Esophagus mucosa (tissue), 1 donor: ENCODE measurements around the gene SLC39A6. TPM values are rescaled to one million over a fixed set of nuclear protein-coding genes. Genes with fewer than 3 reads are reported as not detected.
A peak's percentile ranks its signal among the peaks of the same experiment; 100 is the strongest.
"Not testable (repeated sequence)": the region's sequence is repeated elsewhere in the genome, so short reads cannot be mapped to it uniquely, and the experiment has no call there.

ENCODE experiments used
- ATAC-seq: fragments of 200-7000 bp; cut with Tn5 transposase; one replicate; pipeline ENCODE4 v1.9.1; 2020
- total RNA-seq: library from RNA; stranded (reverse); gene quantifications from one replicate; pipeline ENCODE4 v1.2.4, GENCODE V29; 2023
- donor health status: DM: yes; HTN: yes; CAD: no.

SLC39A6 gene, protein sequence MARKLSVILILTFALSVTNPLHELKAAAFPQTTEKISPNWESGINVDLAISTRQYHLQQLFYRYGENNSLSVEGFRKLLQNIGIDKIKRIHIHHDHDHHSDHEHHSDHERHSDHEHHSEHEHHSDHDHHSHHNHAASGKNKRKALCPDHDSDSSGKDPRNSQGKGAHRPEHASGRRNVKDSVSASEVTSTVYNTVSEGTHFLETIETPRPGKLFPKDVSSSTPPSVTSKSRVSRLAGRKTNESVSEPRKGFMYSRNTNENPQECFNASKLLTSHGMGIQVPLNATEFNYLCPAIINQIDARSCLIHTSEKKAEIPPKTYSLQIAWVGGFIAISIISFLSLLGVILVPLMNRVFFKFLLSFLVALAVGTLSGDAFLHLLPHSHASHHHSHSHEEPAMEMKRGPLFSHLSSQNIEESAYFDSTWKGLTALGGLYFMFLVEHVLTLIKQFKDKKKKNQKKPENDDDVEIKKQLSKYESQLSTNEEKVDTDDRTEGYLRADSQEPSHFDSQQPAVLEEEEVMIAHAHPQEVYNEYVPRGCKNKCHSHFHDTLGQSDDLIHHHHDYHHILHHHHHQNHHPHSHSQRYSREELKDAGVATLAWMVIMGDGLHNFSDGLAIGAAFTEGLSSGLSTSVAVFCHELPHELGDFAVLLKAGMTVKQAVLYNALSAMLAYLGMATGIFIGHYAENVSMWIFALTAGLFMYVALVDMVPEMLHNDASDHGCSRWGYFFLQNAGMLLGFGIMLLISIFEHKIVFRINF
- total RNA-seq: 24.0 TPM

DNA sequence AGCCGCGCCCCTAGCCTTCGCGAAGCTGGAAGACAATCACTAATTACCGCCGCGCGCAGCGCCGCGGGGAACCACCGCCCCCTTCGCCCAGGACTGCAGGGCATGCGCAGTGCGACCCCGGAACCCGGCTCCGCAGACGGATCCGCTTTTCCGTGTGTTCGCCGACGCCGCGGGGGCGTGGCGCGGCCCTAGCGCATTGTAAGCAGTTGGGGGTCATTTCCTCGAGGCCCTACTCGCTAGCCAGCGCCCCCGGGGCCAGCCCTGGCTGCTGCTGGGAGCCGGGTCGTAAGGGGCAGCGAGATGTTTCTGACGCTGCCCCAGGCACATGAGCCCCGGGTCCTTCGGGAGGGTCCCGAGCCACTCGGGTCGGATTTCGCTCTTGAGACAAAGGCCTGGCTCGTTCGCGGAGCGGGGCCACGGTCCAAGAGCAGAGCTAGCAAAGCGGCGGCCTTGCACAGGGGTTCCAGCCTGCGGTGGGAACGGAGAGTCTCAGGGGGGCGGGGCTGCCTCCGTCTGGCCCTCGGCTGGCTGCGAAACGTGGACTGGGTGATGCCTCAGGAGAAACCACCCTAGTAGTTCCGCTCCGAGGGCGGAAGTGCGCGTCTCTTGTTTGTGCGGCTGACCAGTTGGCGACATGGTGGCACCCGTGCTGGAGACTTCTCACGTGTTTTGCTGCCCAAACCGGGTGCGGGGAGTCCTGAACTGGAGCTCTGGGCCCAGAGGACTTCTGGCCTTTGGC is at the start of gene SLC39A6, which contains the start of gene ELP2:
Gene SLC39A6, minus strand, starts transcription at position 41 of the 739 bp plus-strand sequence. CDS start 2,333 bp downstream, outside the sequence.
Gene ELP2, plus strand, starts transcription at position 600 of the 739 bp plus-strand sequence. Its CDS starts 35 bp downstream, at position 635.
- ATAC-seq: peak; percentile 97

DNA sequence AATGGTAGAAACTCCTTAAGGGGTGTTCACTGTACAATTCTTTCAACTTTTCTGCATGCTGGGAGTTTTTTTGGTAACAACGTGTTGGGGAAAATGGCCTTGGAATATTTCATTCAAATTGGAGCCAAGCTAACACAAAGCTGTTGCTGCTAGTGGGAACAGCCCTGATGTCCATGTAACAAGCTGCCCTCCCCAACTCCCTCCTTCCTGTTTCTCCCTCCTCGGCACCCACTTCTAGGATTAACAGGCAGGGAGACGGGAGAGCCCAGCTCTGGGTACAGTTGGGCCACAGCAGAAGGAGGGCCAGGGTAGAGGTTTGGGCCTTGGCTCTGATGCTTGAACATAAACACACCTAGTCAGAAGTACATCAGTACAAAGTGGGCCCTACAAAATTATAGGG is 48.8 kb upstream of the SLC39A6 start:
- no peak for ATAC-seq

DNA sequence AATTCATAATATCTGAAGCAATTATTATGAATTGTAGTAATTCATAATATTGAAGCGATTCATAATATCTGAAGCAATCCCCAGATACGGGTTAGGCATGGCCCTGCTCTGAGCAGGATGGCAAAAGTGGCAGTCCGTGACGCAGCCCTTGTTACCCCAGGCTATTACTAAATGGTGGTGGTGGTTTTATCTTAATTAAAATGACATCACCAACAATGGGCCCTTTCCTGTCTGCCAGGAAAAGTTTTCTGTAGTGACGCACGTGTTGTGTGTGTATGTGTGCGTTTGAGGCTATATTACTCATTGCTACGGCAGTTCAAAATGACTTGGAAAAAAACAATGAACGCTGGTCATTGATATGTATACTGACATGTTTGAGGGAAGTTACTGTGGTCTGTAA is 47.6 kb upstream of the SLC39A6 start:
- peak; percentile 48 for ATAC-seq

DNA sequence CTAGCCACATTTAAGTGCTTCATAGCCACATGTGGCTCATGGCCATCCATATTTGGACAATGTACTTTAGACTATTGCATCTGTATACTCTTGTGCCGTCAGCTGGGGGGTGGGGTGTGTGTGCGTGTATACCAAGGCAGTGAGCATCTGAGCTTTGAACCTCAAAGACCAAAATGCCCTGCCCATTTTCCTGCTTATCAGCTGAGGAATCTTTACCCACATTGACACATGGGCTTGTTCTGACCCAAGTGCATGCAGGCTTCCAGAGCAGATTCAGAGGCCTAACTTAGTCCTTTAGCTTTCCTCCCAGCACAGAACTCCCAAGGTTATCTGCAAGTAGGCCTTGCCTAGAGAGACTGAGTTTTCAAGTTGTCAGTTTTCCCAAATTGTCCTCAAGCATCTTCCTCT is 47.0 kb upstream of the SLC39A6 start:
- ATAC-seq: no peak

DNA sequence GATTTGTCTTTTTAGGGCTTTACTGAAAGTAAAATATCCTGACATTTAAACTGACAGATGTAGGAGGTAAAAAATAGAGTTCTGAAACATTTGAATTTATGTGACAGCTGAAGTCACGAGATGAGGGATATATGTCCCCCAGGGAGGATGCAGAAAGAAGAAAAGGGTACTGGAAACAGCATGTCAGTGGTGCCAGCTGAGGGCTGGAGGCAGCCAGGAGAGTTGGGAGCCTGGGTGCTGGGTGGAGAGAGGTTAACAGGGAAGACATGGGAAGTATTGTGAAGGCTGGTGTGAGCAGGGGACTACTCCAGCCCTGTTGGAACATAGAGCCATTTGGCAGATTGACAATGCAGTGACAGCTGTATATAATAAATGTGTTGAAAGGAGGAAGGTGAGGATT is 46.3 kb upstream of the SLC39A6 start:
- ATAC-seq: no peak

DNA sequence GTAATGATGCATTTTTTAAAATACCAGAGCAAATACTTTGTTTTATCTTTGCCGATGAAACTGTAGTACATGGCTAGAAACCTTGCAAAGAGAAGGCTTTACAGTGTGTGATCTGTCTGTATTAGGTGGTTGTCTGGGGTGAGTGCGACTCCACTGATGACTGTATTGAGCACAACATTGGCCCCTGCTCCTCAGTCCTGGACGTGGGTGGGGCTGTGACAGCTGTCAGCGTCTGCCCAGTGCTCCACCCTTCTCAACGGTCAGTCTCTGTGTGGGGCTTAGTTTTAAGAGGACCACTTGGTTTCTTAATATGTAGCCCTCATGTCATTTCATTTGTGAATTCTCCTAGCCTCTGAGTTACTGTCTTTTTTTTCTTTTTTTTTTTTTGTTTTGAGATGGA is 40.8 kb upstream of the SLC39A6 start:
- ATAC-seq: no peak

DNA sequence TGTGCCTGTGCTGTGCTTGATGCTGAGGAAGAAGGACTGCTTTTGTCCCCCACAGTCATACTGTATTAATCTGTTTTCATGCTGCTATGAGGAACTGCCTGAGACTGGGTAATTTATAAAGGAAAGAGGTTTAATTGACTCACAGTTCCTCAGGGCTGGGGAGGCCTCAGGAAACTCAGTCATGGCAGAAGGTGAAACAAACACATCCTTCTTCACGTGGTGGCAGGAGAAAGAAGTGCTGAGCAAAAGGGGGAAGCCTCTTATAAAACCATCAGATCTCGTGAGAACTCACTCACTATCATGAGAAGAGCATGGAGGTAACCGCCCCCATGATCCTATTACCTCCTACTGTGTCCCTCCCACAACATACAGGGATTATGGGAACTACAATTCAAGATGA is 39.2 kb upstream of the SLC39A6 start:
- not testable (repeated sequence) for ATAC-seq

DNA sequence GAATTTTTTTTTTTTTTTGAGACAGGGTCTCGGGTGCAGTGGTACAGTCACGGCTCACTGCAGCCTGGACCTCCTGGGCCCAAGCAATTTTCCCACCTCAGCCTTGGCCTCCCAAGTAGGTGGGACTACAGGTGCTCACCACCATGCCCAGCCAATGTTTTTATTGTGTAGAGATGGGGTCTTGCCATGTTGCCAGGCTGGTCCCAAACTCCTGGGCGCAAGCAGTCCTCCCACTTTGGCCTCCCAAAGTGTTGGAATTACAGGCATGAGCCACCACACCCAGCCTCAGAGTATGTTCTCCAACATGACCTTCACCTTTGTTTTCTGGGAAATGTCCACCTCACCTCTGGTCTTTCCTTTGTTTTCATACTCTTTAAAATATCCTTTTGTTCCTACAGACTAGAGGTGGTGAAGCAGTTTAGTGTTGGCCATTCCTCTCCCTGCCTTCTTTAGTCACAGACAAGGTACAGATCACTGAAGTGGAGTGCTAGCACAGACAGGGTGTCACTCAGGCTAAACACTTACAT is 38.6 kb upstream of the SLC39A6 start:
- no peak for ATAC-seq

DNA sequence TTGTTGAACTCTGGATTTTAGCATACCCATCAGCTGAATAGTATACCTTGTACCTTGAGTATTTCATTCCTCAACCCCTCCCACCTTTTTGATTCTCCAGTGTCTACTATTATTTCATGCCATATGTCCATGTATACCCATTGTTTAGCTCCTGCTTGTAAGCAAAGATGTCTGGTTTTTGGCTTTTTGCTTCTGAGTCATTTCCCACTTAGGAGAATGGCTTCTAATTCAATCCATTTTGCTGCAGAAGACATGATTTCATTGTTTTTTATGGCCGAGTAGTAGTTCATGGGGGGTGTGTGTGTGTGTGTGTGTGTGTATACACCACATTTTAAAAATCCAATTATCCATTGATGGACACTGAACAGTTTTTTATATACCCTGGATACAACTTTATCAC is 33.8 kb upstream of the SLC39A6 start:
- no peak for ATAC-seq

DNA sequence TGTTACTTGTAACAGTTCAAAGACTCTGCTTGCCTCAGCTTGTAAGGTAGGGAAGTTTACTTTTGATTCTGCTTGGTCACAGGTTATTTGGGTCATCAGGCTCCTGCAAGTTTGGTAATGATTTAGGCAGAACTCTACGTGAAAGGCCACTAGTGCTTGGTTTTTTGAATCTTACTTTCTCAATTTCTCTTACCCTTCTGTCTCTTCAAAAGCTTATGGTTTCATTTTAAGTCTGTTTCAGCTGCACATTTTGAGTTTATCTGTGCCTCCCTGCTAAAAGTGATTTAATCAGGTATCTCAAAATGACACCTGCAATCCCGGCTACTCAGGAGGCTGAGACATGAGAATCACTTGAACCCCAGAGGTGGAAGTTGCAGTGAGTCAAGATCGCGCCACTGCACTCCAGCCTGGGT is 31.8 kb upstream of the SLC39A6 start:
- ATAC-seq: peak; percentile 37

DNA sequence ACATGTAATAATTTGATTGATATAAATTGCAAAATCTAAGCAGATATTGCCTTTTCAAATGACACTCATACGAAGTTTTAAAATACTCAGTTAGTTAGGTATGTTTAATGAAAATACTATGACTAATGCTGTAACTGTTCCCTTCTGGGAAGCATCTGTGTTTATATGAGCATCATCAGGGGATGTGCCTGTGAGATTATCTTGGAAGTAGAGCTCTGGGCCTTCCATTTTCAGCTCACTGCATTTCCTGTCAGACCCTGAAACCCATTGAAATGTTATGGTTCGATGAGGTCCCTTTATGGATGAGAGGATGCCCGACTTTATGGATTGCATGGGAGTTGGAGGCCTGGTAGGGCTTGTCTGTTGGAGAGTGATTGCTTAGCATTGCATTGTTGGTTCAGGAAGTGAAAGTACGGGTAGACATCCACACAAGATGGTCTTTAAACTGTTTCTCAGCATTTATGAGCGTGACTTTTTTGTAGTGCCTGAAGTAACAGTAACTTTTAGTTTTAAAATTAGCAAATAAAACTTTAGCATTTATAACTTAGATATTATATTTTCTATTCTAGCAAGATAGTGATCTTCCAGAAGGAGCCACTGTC is 29.2 kb upstream of the SLC39A6 start:
- ATAC-seq: no peak

DNA sequence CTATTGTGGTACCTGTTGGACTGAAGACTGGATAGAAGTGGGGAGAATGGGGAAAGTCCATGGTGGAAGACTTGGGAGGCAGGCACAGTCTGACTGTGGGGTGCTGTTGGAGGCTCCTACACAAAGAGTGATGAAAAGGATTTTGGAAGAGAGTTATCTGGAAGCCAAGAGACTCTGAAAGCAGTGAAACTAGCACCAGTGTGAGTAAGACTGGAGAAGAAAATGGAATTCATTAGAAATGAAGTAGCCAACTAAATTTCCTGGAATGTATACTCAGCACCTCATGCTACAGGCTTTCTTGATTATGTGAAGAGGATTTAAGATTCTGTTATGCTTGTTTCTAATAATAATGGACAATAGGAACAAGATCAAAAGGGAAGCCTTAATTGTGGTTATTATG is 28.3 kb upstream of the SLC39A6 start:
- no peak for ATAC-seq

DNA sequence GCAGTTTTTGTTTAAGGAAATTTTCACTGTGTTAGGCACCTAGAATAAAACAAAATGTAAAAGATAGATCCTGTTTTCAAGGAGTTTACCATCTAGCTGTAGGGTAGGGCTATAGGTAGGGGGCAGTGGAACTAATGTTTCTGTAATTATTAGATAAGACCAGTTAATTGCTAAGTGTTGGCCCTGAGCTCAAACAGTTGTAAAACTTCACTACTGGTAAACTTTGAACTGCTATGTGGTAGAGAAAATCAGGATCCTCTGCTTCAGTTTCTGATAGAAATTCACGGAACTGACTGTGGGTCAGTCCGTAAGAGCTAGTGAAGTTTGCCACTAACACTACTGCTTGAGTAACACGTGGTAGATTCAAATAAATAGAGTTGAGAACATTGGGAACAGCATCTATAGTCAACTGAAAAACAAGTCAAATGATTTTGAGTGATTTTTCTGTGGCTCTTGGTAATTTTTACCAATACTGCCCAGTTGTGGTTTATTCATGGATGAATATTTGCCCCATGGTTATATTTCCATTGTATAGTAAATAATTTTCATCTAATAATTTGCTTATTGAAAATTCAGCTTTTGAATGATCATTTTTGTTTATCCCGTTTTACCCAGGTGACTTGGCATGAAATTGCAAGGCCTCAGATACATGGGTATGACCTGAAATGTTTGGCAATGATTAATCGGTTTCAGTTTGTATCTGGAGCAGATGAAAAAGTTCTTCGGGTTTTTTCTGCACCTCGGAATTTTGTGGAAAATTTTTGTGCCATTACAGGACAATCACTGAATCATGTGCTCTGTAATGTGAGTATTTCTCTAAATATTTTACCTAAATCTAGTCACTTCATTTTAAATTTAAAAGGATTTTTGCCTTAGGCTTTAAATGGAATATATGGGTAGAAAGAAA is 27.0 kb upstream of the SLC39A6 start:
- ATAC-seq: no peak

DNA sequence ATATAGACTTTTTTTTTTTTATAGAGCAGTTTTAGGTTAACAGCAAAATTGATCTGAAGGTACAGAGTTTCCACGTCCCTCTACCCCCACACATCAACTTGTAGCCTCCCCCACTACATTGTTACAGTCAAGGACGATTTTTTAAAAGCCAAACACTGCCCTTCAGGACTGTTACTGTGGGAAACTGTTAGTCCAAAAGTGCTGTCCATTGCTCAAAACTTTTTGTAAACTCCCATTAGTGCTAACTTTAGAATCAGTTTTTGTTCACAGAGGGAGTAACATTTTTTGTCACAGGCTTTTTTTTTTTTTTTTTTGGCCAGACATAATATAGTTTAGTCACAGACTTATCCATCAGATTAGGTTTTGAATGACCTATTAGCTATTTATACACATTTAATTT is 24.6 kb upstream of the SLC39A6 start:
- ATAC-seq: no peak

DNA sequence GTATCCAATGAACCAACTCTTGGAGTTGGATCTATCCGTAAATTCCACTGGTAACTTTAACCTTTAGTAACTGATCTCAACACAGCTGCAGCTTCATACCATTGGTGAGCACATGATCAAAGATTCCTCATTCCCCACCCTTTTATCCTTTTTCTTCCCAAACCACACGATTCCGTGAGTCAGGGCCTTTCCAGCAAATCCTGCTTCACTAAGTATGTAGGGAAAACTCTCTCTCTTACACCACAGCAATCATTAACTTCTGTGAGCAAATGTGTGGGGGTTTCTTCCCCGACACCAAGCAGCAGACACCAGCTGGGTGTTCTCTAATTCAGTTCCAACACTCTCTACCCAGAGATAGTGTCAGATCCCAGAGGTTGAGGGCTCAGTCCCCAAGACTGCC is 24.1 kb upstream of the SLC39A6 start:
- ATAC-seq: no peak

DNA sequence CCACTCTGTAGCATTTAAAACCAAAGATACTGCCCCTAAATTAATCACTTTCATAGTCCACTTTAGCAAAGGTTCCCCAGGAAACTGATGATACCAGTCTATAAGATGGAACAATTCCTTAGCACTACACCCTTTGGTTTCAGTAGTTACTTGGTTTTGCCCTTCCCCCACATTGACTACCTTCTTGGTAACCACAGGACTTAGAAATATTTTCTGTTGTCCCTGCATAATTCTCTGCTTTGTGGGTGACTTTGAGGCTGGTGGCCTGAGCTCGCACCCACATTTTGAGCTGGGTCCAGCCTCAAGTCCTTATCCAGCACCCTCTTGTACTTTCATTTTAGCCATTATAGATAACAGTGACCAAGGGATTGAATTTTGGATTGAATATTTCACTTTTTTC is 23.6 kb upstream of the SLC39A6 start:
- ATAC-seq: no peak

DNA sequence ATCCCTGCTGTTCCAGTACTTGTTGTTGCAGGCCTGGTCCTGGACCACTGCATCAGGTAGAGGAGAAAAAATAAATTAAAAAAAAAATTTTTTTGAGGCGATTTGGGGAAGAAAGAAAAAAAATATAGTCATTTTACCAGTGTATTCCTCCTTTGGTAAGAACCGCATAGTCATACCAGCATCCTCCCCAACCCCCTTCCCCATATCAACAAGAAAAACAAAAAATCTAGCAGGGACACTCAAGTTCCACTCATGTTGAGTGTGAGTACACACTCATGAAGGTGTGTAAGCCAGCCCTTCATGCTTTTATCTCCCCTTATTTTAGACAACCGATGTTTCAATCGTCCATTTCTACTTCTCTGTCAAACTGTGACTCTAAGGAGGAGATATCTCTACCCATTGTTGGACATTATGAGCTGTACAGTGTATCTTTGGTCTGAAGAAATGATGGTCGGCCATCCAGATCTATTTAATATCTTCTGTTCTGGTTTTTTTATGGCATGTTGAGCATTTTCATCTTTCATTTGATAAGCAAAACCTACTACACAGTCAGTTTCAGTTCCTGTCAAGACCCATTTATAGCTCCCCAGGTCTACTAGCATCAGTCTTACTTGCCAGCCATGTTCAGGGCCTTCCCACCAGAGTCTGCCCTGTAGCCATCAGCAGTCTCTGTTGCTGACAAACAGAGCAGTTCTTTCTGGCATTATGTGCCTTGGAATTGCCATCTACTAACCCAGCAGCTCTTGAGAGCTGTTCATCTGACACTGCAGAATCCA is 20.6 kb upstream of the SLC39A6 start:
- ATAC-seq: no peak

DNA sequence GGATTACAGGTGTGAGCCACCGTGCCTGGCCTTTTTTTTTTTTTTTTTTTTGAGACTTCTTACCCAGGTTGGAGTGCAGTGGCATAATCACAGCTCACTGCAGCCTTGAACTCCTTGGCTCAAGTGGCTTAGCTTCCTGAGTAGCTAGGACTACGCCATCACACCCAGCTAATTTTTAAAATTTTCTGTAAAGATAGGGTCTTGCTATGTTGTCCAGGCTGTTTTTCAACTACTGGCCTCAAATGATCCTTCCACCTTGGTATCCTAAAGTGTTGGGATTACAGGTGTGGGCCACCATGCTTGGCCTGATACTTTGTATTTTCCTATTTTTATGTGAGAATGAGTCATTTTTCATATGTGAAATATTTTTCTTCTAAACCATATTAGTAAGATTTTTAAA is 14.3 kb upstream of the SLC39A6 start:
- ATAC-seq: no peak

DNA sequence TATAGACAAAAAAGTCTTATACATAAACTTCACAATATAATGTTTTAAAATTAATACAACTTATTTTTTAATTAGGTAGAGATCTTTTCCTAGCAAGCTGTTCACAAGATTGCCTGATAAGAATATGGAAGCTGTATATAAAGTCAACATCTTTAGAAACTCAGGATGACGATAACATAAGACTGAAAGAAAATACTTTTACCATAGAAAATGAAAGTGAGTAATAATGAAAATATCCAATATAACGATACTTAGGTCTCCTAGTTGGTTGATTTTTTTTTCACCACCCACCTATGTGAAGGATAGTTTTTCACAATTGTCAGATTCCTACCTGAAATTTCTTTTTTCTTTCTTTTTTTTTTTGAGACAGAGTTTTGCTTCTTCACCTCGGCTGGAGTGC is 13.6 kb upstream of the SLC39A6 start:
- no peak for ATAC-seq

DNA sequence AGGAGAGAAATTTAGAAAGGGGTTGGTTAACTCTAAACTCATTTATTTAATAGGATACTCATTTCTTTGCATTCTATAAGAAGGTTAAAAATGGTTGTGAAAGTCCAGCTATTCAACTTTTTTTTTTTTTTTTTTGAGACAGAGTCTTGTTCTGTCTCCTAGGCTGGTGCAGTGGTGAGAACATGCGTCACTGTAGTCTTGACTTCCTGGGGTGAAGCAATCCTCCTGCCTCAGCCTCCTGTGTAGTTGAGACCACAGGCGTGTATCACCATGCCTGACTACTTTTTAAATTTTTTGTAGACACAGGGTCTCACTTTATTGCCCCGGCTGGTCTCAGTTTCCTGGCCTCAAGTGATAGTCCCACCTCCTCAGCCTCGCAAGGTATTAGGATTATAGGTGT is 12.4 kb upstream of the SLC39A6 start:
- no peak for ATAC-seq

DNA sequence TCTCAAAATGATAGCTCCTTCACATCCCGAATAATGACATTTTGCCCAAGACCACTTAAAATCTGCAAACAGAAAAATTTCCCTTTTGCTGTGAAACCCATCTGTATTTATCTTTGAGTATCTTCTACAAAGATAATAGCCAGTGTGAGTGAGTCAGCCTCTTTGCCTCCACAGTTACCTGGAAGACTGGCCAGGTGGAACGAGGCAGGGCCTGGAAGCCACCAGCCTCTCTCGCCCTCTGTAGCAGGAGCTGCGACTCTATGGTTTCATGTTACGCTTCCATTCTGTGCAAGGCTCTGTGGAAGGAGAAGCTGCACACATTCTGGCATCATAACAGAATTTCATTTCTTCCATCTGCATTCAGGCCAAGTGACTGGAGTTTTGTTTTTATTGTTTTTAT is 10.1 kb upstream of the SLC39A6 start:
- ATAC-seq: no peak
